ENCODE results near the gene NXN.

- no peak for TF ChIP-seq YY1 (IDR thresholded peaks at IDR 0.05; ENCODE audit: insufficient read depth, insufficient read length)
- TF ChIP-seq SUZ12 (IDR thresholded peaks at IDR 0.05; ENCODE audit: extremely low read depth, insufficient read depth, insufficient read length): no peak
- no peak for TF ChIP-seq ZNF274 (IDR thresholded peaks at IDR 0.05; ENCODE audit: low read depth, low read length)
Observed at GRCh38 chr17:867896-868489, 111.6 kb downstream of the NXN start.

All from NT2/D1 (cell line).